ENCODE measurements around the gene NRG2. TPM values are rescaled to one million over a fixed set of nuclear protein-coding genes. Genes with fewer than 3 reads are reported as not detected.

NRG2 gene
- total and polyA plus RNA-seq, 2 of the 8 experiments (the other 6 are each of a cell fraction or from before 2014, with no cell fraction given), result 0.27 to 0.54 TPM

DNA sequence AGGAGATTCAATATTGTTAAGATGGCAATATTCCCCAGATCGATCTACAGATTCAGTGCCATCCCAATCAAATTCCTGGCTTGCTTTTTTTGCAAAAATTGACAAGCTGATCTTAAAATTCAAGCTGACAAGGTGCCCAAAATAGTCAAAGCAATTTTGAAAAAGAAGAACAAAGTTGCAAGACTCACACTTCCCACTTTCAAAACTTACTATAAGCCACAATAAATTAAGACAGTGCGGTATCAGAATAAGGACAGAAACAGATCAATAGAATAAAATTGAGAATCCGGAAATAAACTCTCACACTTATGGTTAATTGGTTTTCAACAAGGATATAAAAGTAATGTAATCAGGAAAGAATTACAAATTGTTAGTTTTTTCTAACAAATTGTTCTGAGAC, 97.1 kb downstream of the NRG2 start (continued):
- TF ChIP-seq, protein P1, sequence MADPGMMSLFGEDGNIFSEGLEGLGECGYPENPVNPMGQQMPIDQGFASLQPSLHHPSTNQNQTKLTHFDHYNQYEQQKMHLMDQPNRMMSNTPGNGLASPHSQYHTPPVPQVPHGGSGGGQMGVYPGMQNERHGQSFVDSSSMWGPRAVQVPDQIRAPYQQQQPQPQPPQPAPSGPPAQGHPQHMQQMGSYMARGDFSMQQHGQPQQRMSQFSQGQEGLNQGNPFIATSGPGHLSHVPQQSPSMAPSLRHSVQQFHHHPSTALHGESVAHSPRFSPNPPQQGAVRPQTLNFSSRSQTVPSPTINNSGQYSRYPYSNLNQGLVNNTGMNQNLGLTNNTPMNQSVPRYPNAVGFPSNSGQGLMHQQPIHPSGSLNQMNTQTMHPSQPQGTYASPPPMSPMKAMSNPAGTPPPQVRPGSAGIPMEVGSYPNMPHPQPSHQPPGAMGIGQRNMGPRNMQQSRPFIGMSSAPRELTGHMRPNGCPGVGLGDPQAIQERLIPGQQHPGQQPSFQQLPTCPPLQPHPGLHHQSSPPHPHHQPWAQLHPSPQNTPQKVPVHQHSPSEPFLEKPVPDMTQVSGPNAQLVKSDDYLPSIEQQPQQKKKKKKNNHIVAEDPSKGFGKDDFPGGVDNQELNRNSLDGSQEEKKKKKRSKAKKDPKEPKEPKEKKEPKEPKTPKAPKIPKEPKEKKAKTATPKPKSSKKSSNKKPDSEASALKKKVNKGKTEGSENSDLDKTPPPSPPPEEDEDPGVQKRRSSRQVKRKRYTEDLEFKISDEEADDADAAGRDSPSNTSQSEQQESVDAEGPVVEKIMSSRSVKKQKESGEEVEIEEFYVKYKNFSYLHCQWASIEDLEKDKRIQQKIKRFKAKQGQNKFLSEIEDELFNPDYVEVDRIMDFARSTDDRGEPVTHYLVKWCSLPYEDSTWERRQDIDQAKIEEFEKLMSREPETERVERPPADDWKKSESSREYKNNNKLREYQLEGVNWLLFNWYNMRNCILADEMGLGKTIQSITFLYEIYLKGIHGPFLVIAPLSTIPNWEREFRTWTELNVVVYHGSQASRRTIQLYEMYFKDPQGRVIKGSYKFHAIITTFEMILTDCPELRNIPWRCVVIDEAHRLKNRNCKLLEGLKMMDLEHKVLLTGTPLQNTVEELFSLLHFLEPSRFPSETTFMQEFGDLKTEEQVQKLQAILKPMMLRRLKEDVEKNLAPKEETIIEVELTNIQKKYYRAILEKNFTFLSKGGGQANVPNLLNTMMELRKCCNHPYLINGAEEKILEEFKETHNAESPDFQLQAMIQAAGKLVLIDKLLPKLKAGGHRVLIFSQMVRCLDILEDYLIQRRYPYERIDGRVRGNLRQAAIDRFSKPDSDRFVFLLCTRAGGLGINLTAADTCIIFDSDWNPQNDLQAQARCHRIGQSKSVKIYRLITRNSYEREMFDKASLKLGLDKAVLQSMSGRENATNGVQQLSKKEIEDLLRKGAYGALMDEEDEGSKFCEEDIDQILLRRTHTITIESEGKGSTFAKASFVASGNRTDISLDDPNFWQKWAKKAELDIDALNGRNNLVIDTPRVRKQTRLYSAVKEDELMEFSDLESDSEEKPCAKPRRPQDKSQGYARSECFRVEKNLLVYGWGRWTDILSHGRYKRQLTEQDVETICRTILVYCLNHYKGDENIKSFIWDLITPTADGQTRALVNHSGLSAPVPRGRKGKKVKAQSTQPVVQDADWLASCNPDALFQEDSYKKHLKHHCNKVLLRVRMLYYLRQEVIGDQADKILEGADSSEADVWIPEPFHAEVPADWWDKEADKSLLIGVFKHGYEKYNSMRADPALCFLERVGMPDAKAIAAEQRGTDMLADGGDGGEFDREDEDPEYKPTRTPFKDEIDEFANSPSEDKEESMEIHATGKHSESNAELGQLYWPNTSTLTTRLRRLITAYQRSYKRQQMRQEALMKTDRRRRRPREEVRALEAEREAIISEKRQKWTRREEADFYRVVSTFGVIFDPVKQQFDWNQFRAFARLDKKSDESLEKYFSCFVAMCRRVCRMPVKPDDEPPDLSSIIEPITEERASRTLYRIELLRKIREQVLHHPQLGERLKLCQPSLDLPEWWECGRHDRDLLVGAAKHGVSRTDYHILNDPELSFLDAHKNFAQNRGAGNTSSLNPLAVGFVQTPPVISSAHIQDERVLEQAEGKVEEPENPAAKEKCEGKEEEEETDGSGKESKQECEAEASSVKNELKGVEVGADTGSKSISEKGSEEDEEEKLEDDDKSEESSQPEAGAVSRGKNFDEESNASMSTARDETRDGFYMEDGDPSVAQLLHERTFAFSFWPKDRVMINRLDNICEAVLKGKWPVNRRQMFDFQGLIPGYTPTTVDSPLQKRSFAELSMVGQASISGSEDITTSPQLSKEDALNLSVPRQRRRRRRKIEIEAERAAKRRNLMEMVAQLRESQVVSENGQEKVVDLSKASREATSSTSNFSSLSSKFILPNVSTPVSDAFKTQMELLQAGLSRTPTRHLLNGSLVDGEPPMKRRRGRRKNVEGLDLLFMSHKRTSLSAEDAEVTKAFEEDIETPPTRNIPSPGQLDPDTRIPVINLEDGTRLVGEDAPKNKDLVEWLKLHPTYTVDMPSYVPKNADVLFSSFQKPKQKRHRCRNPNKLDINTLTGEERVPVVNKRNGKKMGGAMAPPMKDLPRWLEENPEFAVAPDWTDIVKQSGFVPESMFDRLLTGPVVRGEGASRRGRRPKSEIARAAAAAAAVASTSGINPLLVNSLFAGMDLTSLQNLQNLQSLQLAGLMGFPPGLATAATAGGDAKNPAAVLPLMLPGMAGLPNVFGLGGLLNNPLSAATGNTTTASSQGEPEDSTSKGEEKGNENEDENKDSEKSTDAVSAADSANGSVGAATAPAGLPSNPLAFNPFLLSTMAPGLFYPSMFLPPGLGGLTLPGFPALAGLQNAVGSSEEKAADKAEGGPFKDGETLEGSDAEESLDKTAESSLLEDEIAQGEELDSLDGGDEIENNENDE (IDR thresholded peaks at IDR 0.05; ENCODE audit: insufficient replicate concordance, low read length), result no peak
- no peak for TF ChIP-seq SIN3A (conservative IDR thresholded peaks at IDR 0.05 in 1 of 2, IDR thresholded peaks at IDR 0.05 in 1 of 2; ENCODE audit: low read depth in 1 of 2, low read length in 2 of 2)
- TF ChIP-seq CREB1 (IDR thresholded peaks at IDR 0.05), result no peak
- TF ChIP-seq TCF12 (IDR thresholded peaks at IDR 0.05; ENCODE audit: low read depth, low read length), result no peak
- no peak for TF ChIP-seq RNF2 (IDR thresholded peaks at IDR 0.05; ENCODE audit: borderline replicate concordance, low read depth, low read length, missing control alignments, poor library complexity, severe bottlenecking)
- TF ChIP-seq RFX5 (IDR thresholded peaks at IDR 0.05; ENCODE audit: borderline replicate concordance, low read depth, low read length), result no peak
- no peak for TF ChIP-seq POU5F1 (IDR thresholded peaks at IDR 0.05; ENCODE audit: low read depth, low read length)
- TF ChIP-seq SUZ12 (IDR thresholded peaks at IDR 0.05; ENCODE audit: low read length), result no peak
- no peak for TF ChIP-seq KDM5A (IDR thresholded peaks at IDR 0.05; ENCODE audit: low read length)
- TF ChIP-seq RAD21 (IDR thresholded peaks at IDR 0.05 in 1 of 2, conservative IDR thresholded peaks at IDR 0.05 in 1 of 2; ENCODE audit: low read depth in 2 of 2, low read length in 2 of 2), result no peak
- TF ChIP-seq EP300 (IDR thresholded peaks at IDR 0.05; ENCODE audit: borderline replicate concordance in 1 of 2, low read depth in 2 of 2, low read length in 2 of 2), result no peak

Measured in H1 (cell line).